SU-DHL-6 (cell line): Measurements from ENCODE around the gene MPRIP.

Experiments used
- H2AFZ ChIP-seq: fragments of 200-600 bp; sonication (generic); 2 replicates; pipeline ENCODE4 v1.6.1; 2014; ENCODE audit warnings: low read depth, mild to moderate bottlenecking, moderate library complexity, mixed read lengths, antibody characterized with exemption, low read length; ENCODE audit not compliant: severe bottlenecking
- H3F3A ChIP-seq: fragments of 200-600 bp; shearing (Covaris generic); 2 replicates; pipeline ENCODE4 v1.6.0; 2016; ENCODE audit warnings: antibody characterized with exemption, mild to moderate bottlenecking; ENCODE audit not compliant: insufficient read depth
- H3K27ac ChIP-seq: fragments of 200-600 bp; sonication (generic); 2 replicates; pipeline ENCODE4 v1.5.1; 2016; ENCODE audit warnings: low read depth, mild to moderate bottlenecking, low read length, moderate library complexity, mixed read lengths
- H3K27me3 ChIP-seq: fragments of 200-600 bp; sonication (generic), shearing (Covaris generic); 2 replicates; pipeline ENCODE4 v1.6.0; 2014; ENCODE audit warnings: mild to moderate bottlenecking, low read length
- H3K36me3 ChIP-seq: fragments of 200-600 bp; sonication (generic); 2 replicates; pipeline ENCODE4 v1.6.1; 2014; ENCODE audit warnings: mild to moderate bottlenecking, low read length, mixed read lengths
- H3K4me2 ChIP-seq: fragments of 300-600, 200-600 bp; shearing (Covaris generic), sonication (generic); 2 replicates; pipeline ENCODE4 v1.6.0; 2014; ENCODE audit warnings: low read length, low read depth, mild to moderate bottlenecking; ENCODE audit not compliant: poor library complexity, severe bottlenecking
- H3K4me3 ChIP-seq: fragments of 200-600 bp; sonication (generic); 2 replicates; pipeline ENCODE4 v1.5.1; 2014; ENCODE audit warnings: antibody characterized with exemption, low read length, mild to moderate bottlenecking, mixed read lengths; ENCODE audit not compliant: insufficient read depth, poor library complexity, severe bottlenecking
- H3K79me2 ChIP-seq: fragments of 200-600 bp; sonication (generic); 2 replicates; pipeline ENCODE4 v1.6.1; 2014; ENCODE audit warnings: mild to moderate bottlenecking, low read length, moderate library complexity; ENCODE audit not compliant: insufficient read depth
- H3K9ac ChIP-seq: fragments of 200-600 bp; sonication (generic); 2 replicates; pipeline ENCODE4 v1.7.0; 2014; ENCODE audit warnings: mild to moderate bottlenecking, low read length
- H3K9me2 ChIP-seq: fragments of 200-600 bp; sonication (generic); replicated peaks from 2 replicates; pipeline ENCODE4 v1.6.1; 2014; ENCODE audit warnings: low read length; ENCODE audit not compliant: insufficient read depth
- H3K9me3 ChIP-seq: fragments of 200-600 bp; sonication (generic); 2 replicates; pipeline ENCODE4 v1.6.1; 2014; ENCODE audit warnings: low read length, mixed read lengths; ENCODE audit not compliant: insufficient read depth
- H4K20me1 ChIP-seq: fragments of 200-600 bp; sonication (generic); 2 replicates; pipeline ENCODE4 v1.6.1; 2014; ENCODE audit warnings: low read depth, mild to moderate bottlenecking, antibody characterized with exemption, low read length, moderate library complexity, mixed read lengths
- CTCF ChIP-seq: fragments of 200-600 bp; sonication (generic); IDR thresholded peaks from one replicate; pipeline ENCODE4 v1.5.1; 2017; ENCODE audit warnings: antibody characterized with exemption, mild to moderate bottlenecking, low read length, moderate library complexity; ENCODE audit not compliant: insufficient read depth, poor library complexity, severe bottlenecking
- EZH2phosphoT487 ChIP-seq: fragments of 200-600 bp; sonication (generic), shearing (Covaris generic); conservative IDR thresholded peaks from 2 replicates; pipeline ENCODE4 v1.6.1; 2018; ENCODE audit warnings: mild to moderate bottlenecking, antibody characterized with exemption, low read length, moderate library complexity, mixed read lengths

The MPRIP gene

GRCh38 chr17:17159571-17159970 lies 117.3 kb downstream of the MPRIP start:
- Histone ChIP-seq H3K9ac (no peak overlapping the region), H3K9me2 (no peaks in the 10 kb centered on the region), H3K4me2 (no peak overlapping the region), H3K79me2 (no peaks in the 10 kb centered on the region), H3K9me3 (no peaks in the 10 kb centered on the region), H3K27me3 (no peaks in the 10 kb centered on the region), H4K20me1 (no peaks in the 10 kb centered on the region), H3K36me3 (0 out of 2 replicates have a peak, but pooled peaks cover 2% of the 10 kb centered on the region), H3K4me3 (no peak overlapping the region), H3K27ac (no peak overlapping the region), H2AFZ (no peak overlapping the region), H3F3A (no peaks in the 10 kb centered on the region)
- TF ChIP-seq CTCF (no peak), EZH2phosphoT487 (no peak)

- Histone ChIP-seq H3K27me3 (no peaks in the 10 kb centered on the region), H3K27ac (no peak overlapping the region), H2AFZ (no peak overlapping the region), H3K9me2 (no peaks in the 10 kb centered on the region), H3K4me2 (no peak overlapping the region), H4K20me1 (no peaks in the 10 kb centered on the region), H3K9me3 (no peaks in the 10 kb centered on the region), H3K9ac (no peak overlapping the region), H3K36me3 (no peaks in the 10 kb centered on the region), H3K4me3 (no peak overlapping the region), H3F3A (no peaks in the 10 kb centered on the region), H3K79me2 (no peaks in the 10 kb centered on the region)
- TF ChIP-seq EZH2phosphoT487 (no peak), CTCF (no peak)
Measured at GRCh38 chr17:17161121-17161520, 118.9 kb downstream of the MPRIP start.

GRCh38 chr17:17161759-17162158 lies 119.5 kb downstream of the MPRIP start:
- H3K36me3 ChIP-seq = no peaks in the 10 kb centered on the region
- H3K79me2 ChIP-seq = no peaks in the 10 kb centered on the region
- H3K4me2 ChIP-seq = no peak overlapping the region
- no peak overlapping the region for H3K27ac ChIP-seq
- H4K20me1 ChIP-seq = no peaks in the 10 kb centered on the region
- TF ChIP-seq CTCF = no peak
- no peak for TF ChIP-seq EZH2phosphoT487
- H3K9me3 ChIP-seq = no peaks in the 10 kb centered on the region
- no peak overlapping the region for H3K4me3 ChIP-seq
- H3K27me3 ChIP-seq = no peaks in the 10 kb centered on the region
- H3F3A ChIP-seq = no peaks in the 10 kb centered on the region
- H3K9me2 ChIP-seq = no peaks in the 10 kb centered on the region
- no peak overlapping the region for H2AFZ ChIP-seq
- no peak overlapping the region for H3K9ac ChIP-seq

GRCh38 chr17:17164156-17164555 lies 121.9 kb downstream of the MPRIP start:
- Histone ChIP-seq H3K4me2 (no peak overlapping the region), H3K79me2 (no peaks in the 10 kb centered on the region), H4K20me1 (no peaks in the 10 kb centered on the region), H3K36me3 (no peaks in the 10 kb centered on the region), H3K27me3 (no peaks in the 10 kb centered on the region), H2AFZ (no peak overlapping the region), H3K4me3 (no peak overlapping the region), H3F3A (no peaks in the 10 kb centered on the region), H3K9me2 (no peaks in the 10 kb centered on the region), H3K9me3 (no peaks in the 10 kb centered on the region), H3K27ac (no peak overlapping the region), H3K9ac (no peak overlapping the region)
- TF ChIP-seq EZH2phosphoT487 (no peak), CTCF (no peak)
